ENCODE data around the gene C4A. TPM values are rescaled to one million over a fixed set of nuclear protein-coding genes. Genes with fewer than 3 reads are reported as not detected.
A peak's percentile ranks its signal among the peaks of the same experiment; 100 is the strongest.

C4A gene
- total RNA-seq, 2 donors from 2014 or later, result 30.2 to 162 TPM

- Histone ChIP-seq H3K36me3 (peaks cover 59% of the 10 kb centered on the region), H3K27ac (peak within 1 kb of the TSS; percentile 84 to 94), H3K27me3 (replicated peaks; ENCODE audit: insufficient read depth) (no peaks in the 10 kb centered on the region), H3K4me3 (peak within 1 kb of the TSS; percentile 92), H3K9me3 (no peaks in the 10 kb centered on the region), H3K4me1 (ENCODE audit: control insufficient read depth in 1 of 2, low read depth in 2 of 2) (peaks cover 4 to 23% of the 10 kb centered on the region in 2 donors)
- DNase-seq (ENCODE audit: low spot score), result peak; percentile 87
- peak; percentile 95 for ATAC-seq (ENCODE audit: insufficient number of reproducible peaks, low FRiP score, low read depth)
- TF ChIP-seq CTCF (IDR thresholded peaks at IDR 0.05), result no peak
Observed at GRCh38 chr6:31958741-31959739, 22.8 kb upstream of the C4A start, which contains the start of the genes NELFE and SKIC2. Gene NELFE, minus strand, starts transcription at chr6:31958971. Its CDS starts 525 bp downstream, at chr6:31958446. Gene SKIC2, plus strand, starts transcription at chr6:31959175. Its CDS starts 18 bp downstream, at chr6:31959193.

DNA sequence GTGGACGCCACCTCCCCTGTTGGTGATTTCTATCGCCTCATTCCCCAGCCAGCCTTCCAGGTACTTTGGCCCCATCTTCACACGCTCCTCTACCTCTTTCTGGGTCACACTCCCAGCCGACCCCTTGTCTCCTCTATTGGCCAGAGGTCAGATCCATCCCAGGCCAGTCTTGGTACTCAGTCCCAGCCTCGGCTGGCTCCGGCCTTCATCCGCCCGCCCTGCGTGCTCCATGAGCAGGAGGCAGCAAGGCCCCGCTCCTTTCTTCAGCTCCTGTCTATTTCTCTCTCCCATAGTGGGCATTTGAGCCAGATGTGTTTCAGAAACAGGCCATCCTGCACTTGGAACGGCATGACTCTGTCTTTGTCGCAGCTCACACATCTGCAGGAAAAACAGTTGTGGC lies 20.2 kb upstream of the C4A start:
- Histone ChIP-seq H3K36me3 (peaks cover 54% of the 10 kb centered on the region), H3K9me3 (no peaks in the 10 kb centered on the region)
- ATAC-seq (ENCODE audit: insufficient number of reproducible peaks, low FRiP score, low read depth), result no peak

GRCh38 chr6:31963921-31964320 lies 17.9 kb upstream of the C4A start:
- H3K4me3 ChIP-seq, result no peak overlapping the region
- H3K36me3 ChIP-seq, result peaks cover 68% of the 10 kb centered on the region
- TF ChIP-seq CTCF (IDR thresholded peaks at IDR 0.05), result no peak
- H3K27me3 ChIP-seq (replicated peaks; ENCODE audit: insufficient read depth), result no peaks in the 10 kb centered on the region
- ATAC-seq (ENCODE audit: insufficient number of reproducible peaks, low FRiP score, low read depth) (no peak), DNase-seq (ENCODE audit: low spot score) (no peak)
- H3K4me1 ChIP-seq (ENCODE audit: control insufficient read depth in 1 of 2, low read depth in 2 of 2), result peaks cover 4 to 10% of the 10 kb centered on the region in 2 donors
- H3K9me3 ChIP-seq, result no peaks in the 10 kb centered on the region
- no peak overlapping the region for H3K27ac ChIP-seq

More for the DNA sequence above, 20.2 kb upstream of the C4A start:
- peaks cover 4 to 23% of the 10 kb centered on the region in 2 donors for H3K4me1 ChIP-seq (ENCODE audit: control insufficient read depth in 1 of 2, low read depth in 2 of 2)
- TF ChIP-seq CTCF (IDR thresholded peaks at IDR 0.05), result no peak
- H3K4me3 ChIP-seq, result no peak overlapping the region
- DNase-seq (ENCODE audit: low spot score), result no peak
- H3K27me3 ChIP-seq (replicated peaks; ENCODE audit: insufficient read depth), result no peaks in the 10 kb centered on the region
- no peak overlapping the region for H3K27ac ChIP-seq

DNA sequence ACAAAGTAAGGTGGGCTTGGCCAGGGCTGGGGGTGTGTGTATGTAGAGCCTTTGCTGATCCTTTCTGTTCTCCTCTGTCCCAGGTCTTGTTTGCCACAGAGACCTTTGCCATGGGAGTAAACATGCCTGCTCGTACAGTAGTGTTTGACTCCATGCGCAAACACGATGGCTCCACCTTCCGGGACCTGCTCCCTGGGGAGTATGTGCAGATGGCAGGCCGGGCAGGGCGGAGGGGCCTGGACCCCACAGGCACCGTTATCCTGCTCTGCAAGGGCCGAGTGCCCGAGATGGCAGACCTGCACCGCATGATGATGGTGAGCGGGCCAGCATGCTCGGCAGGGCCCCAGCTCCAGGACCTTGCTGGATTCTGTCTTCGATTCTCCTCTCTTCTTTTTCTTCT lies 16.2 kb upstream of the C4A start:
- Histone ChIP-seq H3K4me3 (no peak overlapping the region), H3K27me3 (replicated peaks; ENCODE audit: insufficient read depth) (no peaks in the 10 kb centered on the region), H3K4me1 (ENCODE audit: control insufficient read depth in 1 of 2, low read depth in 2 of 2) (peaks cover 4 to 11% of the 10 kb centered on the region in 2 donors), H3K9me3 (no peaks in the 10 kb centered on the region), H3K36me3 (peaks cover 74% of the 10 kb centered on the region), H3K27ac (no peak overlapping the region)
- no peak for TF ChIP-seq CTCF (IDR thresholded peaks at IDR 0.05)
- ATAC-seq (ENCODE audit: insufficient number of reproducible peaks, low FRiP score, low read depth) (no peak), DNase-seq (ENCODE audit: low spot score) (no peak)

DNA sequence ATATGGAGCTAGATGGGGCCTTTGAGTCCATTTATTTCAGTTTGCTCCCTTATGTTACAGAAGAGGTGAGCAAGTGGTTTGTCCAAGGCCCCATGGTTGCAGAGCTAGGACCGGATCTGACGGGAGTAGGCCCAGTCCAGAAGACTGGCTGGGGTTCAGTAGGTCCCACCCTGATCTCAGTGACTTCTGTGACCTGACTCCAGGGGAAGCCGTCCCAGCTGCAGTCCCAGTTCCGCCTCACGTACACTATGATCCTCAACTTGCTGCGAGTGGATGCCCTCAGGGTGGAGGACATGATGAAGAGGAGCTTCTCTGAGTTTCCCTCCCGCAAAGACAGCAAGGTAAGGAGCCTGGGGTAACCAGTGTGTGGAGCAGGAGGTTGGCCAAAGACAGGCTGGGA lies 15.4 kb upstream of the C4A start:
- H3K36me3 ChIP-seq, result peaks cover 68% of the 10 kb centered on the region
- no peaks in the 10 kb centered on the region for H3K9me3 ChIP-seq
- H3K4me3 ChIP-seq, result no peak overlapping the region
- no peak overlapping the region for H3K27ac ChIP-seq
- H3K27me3 ChIP-seq (replicated peaks; ENCODE audit: insufficient read depth), result no peaks in the 10 kb centered on the region
- no peak for TF ChIP-seq CTCF (IDR thresholded peaks at IDR 0.05)
- no peak for ATAC-seq (ENCODE audit: insufficient number of reproducible peaks, low FRiP score, low read depth)
- DNase-seq (ENCODE audit: low spot score), result no peak
- H3K4me1 ChIP-seq (ENCODE audit: control insufficient read depth in 1 of 2, low read depth in 2 of 2), result peaks cover 10 to 19% of the 10 kb centered on the region in 2 donors
